Measurements from ENCODE around the gene NEGR1. TPM values are rescaled to one million over a fixed set of nuclear protein-coding genes. Genes with fewer than 3 reads are reported as not detected.
"Not testable (repeated sequence)": the region's sequence is repeated elsewhere in the genome, so short reads cannot be mapped to it uniquely, and the experiment has no call there.

Gene NEGR1
- total RNA-seq, 2 experiments from 2014 or later = not detected

GRCh38 chr1:71921935-71922559, 360.3 kb downstream of the NEGR1 start:
- DNase-seq = no peak
- Mint-ChIP-seq H3K36me3 (no peaks in the 10 kb centered on the region), H3K27ac (no peak overlapping the region), H3K4me3 (no peak overlapping the region), H3K9me3 (no peaks in the 10 kb centered on the region), H3K4me1 (no peaks in the 10 kb centered on the region), H3K27me3 (peaks cover 3% of the 10 kb centered on the region)

- Mint-ChIP-seq H3K36me3 (no peaks in the 10 kb centered on the region), H3K4me1 (no peaks in the 10 kb centered on the region), H3K27me3 (peaks cover 3% of the 10 kb centered on the region), H3K27ac (no peak overlapping the region), H3K4me3 (no peak overlapping the region), H3K9me3 (no peaks in the 10 kb centered on the region)
- no peak for DNase-seq
These were observed 361.1 kb downstream of the NEGR1 start for GRCh38 chr1:71921204-71921603.

GRCh38 chr1:71920556-71920955, 361.8 kb downstream of the NEGR1 start:
- no peaks in the 10 kb centered on the region for H3K9me3 Mint-ChIP-seq
- H3K4me1 Mint-ChIP-seq = no peaks in the 10 kb centered on the region
- no peak overlapping the region for H3K27ac Mint-ChIP-seq
- no peaks in the 10 kb centered on the region for H3K36me3 Mint-ChIP-seq
- H3K4me3 Mint-ChIP-seq = no peak overlapping the region
- DNase-seq = no peak
- peaks cover 3% of the 10 kb centered on the region for H3K27me3 Mint-ChIP-seq

- Mint-ChIP-seq H3K4me1 (no peaks in the 10 kb centered on the region), H3K9me3 (no peaks in the 10 kb centered on the region), H3K36me3 (no peaks in the 10 kb centered on the region), H3K27me3 (peaks cover 3% of the 10 kb centered on the region), H3K4me3 (no peak overlapping the region), H3K27ac (no peak overlapping the region)
- no peak for DNase-seq
These were observed 362.4 kb downstream of the NEGR1 start for GRCh38 chr1:71919811-71920509.

GRCh38 chr1:71918630-71919029, 363.7 kb downstream of the NEGR1 start:
- no peaks in the 10 kb centered on the region for H3K27me3 Mint-ChIP-seq
- no peaks in the 10 kb centered on the region for H3K4me1 Mint-ChIP-seq
- no peak overlapping the region for H3K27ac Mint-ChIP-seq
- DNase-seq = no peak
- no peak overlapping the region for H3K4me3 Mint-ChIP-seq
- H3K9me3 Mint-ChIP-seq = no peaks in the 10 kb centered on the region
- H3K36me3 Mint-ChIP-seq = no peaks in the 10 kb centered on the region

GRCh38 chr1:71916894-71917293, 365.4 kb downstream of the NEGR1 start:
- no peak for DNase-seq
- no peaks in the 10 kb centered on the region for H3K9me3 Mint-ChIP-seq
- no peak overlapping the region for H3K4me3 Mint-ChIP-seq
- no peaks in the 10 kb centered on the region for H3K4me1 Mint-ChIP-seq
- H3K27me3 Mint-ChIP-seq = no peaks in the 10 kb centered on the region
- no peaks in the 10 kb centered on the region for H3K36me3 Mint-ChIP-seq
- H3K27ac Mint-ChIP-seq = no peak overlapping the region

GRCh38 chr1:71914626-71915025, 367.7 kb downstream of the NEGR1 start:
- Mint-ChIP-seq H3K9me3 (no peaks in the 10 kb centered on the region), H3K27ac (no peak overlapping the region)

GRCh38 chr1:71908871-71909390, 373.4 kb downstream of the NEGR1 start:
- no peak overlapping the region for H3K27ac Mint-ChIP-seq
- no peak overlapping the region for H3K4me3 Mint-ChIP-seq
- H3K4me1 Mint-ChIP-seq = no peaks in the 10 kb centered on the region
- H3K36me3 Mint-ChIP-seq = no peaks in the 10 kb centered on the region
- no peaks in the 10 kb centered on the region for H3K27me3 Mint-ChIP-seq
- no peak for DNase-seq
- no peaks in the 10 kb centered on the region for H3K9me3 Mint-ChIP-seq

More at GRCh38 chr1:71914626-71915025, 367.7 kb downstream of the NEGR1 start:
- Mint-ChIP-seq H3K4me3 (no peak overlapping the region), H3K36me3 (no peaks in the 10 kb centered on the region), H3K27me3 (no peaks in the 10 kb centered on the region), H3K4me1 (no peaks in the 10 kb centered on the region)
- DNase-seq = no peak

GRCh38 chr1:71908303-71908702, 374.0 kb downstream of the NEGR1 start:
- no peaks in the 10 kb centered on the region for H3K4me1 Mint-ChIP-seq
- no peak overlapping the region for H3K4me3 Mint-ChIP-seq
- DNase-seq = no peak
- no peaks in the 10 kb centered on the region for H3K27me3 Mint-ChIP-seq
- no peaks in the 10 kb centered on the region for H3K36me3 Mint-ChIP-seq
- H3K27ac Mint-ChIP-seq = no peak overlapping the region
- no peaks in the 10 kb centered on the region for H3K9me3 Mint-ChIP-seq

GRCh38 chr1:71899881-71900280, 382.5 kb downstream of the NEGR1 start:
- H3K4me1 Mint-ChIP-seq = no peaks in the 10 kb centered on the region
- DNase-seq = no peak
- H3K9me3 Mint-ChIP-seq = no peaks in the 10 kb centered on the region
- H3K27me3 Mint-ChIP-seq = no peaks in the 10 kb centered on the region
- H3K27ac Mint-ChIP-seq = no peak overlapping the region
- no peak overlapping the region for H3K4me3 Mint-ChIP-seq
- H3K36me3 Mint-ChIP-seq = no peaks in the 10 kb centered on the region

- not testable (repeated sequence) for DNase-seq, H3K4me1 Mint-ChIP-seq, H3K36me3 Mint-ChIP-seq, H3K9me3 Mint-ChIP-seq, H3K27me3 Mint-ChIP-seq, H3K4me3 Mint-ChIP-seq, H3K27ac Mint-ChIP-seq
These were observed 394.2 kb downstream of the NEGR1 start for GRCh38 chr1:71888166-71888565.

- Mint-ChIP-seq H3K27ac (no peak overlapping the region), H3K36me3 (no peaks in the 10 kb centered on the region), H3K27me3 (no peaks in the 10 kb centered on the region), H3K4me3 (no peak overlapping the region), H3K4me1 (no peaks in the 10 kb centered on the region), H3K9me3 (peaks cover 1% of the 10 kb centered on the region)
- no peak for DNase-seq
These were observed 397.2 kb downstream of the NEGR1 start for GRCh38 chr1:71885171-71885570.

- Mint-ChIP-seq H3K27me3 (no peaks in the 10 kb centered on the region), H3K27ac (no peak overlapping the region), H3K4me1 (no peaks in the 10 kb centered on the region), H3K4me3 (no peak overlapping the region), H3K9me3 (no peaks in the 10 kb centered on the region), H3K36me3 (no peaks in the 10 kb centered on the region)
- no peak for DNase-seq
These were observed 399.7 kb downstream of the NEGR1 start for GRCh38 chr1:71882637-71883036.

GRCh38 chr1:71882226-71882625, 400.1 kb downstream of the NEGR1 start:
- no peaks in the 10 kb centered on the region for H3K27me3 Mint-ChIP-seq
- H3K27ac Mint-ChIP-seq = no peak overlapping the region
- H3K36me3 Mint-ChIP-seq = no peaks in the 10 kb centered on the region
- H3K9me3 Mint-ChIP-seq = no peaks in the 10 kb centered on the region
- no peak overlapping the region for H3K4me3 Mint-ChIP-seq
- H3K4me1 Mint-ChIP-seq = no peaks in the 10 kb centered on the region
- DNase-seq = no peak

GRCh38 chr1:71881611-71882010, 400.7 kb downstream of the NEGR1 start:
- Mint-ChIP-seq H3K4me1 (no peaks in the 10 kb centered on the region), H3K4me3 (no peak overlapping the region), H3K27me3 (no peaks in the 10 kb centered on the region), H3K36me3 (no peaks in the 10 kb centered on the region), H3K27ac (no peak overlapping the region), H3K9me3 (no peaks in the 10 kb centered on the region)
- DNase-seq = no peak

- Mint-ChIP-seq H3K27ac (no peak overlapping the region), H3K9me3 (no peaks in the 10 kb centered on the region), H3K27me3 (no peaks in the 10 kb centered on the region), H3K4me3 (no peak overlapping the region), H3K36me3 (no peaks in the 10 kb centered on the region), H3K4me1 (no peaks in the 10 kb centered on the region)
- DNase-seq = no peak
These were observed 413.0 kb downstream of the NEGR1 start for GRCh38 chr1:71869326-71869725.
